GM12873 (cell line): ENCODE measurements around the gene MYL4.

Experiments
- CTCF ChIP-seq: IDR thresholded peaks from 2 replicates; pipeline ENCODE4 v1.5.1; 2012; ENCODE audit warnings: low read depth, mild to moderate bottlenecking, moderate library complexity, low read length, control low read depth; ENCODE audit not compliant: insufficient read depth; ENCODE audit errors: missing control alignments

Gene MYL4

GRCh38 chr17:47243737-47244598 is 34.8 kb downstream of the MYL4 start:
- TF ChIP-seq CTCF, result no peak

GRCh38 chr17:47244697-47245096 is 35.5 kb downstream of the MYL4 start:
- TF ChIP-seq CTCF, result no peak

DNA sequence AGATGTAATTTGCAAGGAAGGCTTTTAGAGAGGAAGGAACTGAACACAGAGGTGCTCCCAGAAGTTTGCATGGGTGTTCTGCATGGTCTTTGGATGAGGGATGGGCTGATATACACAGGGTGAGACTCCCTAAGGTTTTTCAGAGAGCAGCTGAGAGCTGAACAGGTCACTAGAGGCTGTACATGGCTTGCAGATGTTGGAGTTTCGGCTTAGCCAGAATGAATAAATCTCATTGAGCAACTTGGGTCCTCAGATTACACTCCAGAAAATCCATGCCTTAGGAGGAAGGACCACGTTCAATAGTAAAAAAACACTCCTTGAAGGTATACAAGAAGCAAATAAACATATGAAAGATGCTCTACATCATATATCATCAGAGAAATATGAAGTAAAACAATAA is 37.0 kb downstream of the MYL4 start:
- TF ChIP-seq CTCF, result no peak

GRCh38 chr17:47250855-47251254 is 41.7 kb downstream of the MYL4 start:
- no peak for TF ChIP-seq CTCF

DNA sequence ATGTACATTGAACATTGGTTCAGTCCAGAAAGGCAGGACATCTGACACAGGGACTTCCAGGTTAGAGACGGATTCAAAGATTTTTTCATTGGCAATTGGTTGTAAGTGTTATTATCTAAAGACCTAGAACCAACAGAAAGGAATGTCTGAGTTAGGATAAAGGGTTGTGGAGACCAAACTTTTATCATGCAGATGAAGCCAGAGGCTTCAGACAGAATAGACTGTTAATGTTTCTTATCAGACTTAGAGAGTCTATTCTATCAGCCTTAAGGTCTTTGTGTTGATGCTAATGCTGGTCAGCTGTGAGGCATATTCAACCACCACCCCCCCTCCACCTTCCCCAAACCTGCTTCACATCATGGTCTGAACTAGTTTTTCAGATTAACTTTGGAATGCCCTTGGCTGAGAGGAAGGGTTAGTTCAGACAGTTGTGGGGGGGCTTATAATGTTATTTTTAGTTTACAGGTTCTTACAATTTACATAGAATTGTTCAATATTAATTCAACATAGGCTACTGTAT is 42.3 kb downstream of the MYL4 start:
- TF ChIP-seq CTCF, result no peak

DNA sequence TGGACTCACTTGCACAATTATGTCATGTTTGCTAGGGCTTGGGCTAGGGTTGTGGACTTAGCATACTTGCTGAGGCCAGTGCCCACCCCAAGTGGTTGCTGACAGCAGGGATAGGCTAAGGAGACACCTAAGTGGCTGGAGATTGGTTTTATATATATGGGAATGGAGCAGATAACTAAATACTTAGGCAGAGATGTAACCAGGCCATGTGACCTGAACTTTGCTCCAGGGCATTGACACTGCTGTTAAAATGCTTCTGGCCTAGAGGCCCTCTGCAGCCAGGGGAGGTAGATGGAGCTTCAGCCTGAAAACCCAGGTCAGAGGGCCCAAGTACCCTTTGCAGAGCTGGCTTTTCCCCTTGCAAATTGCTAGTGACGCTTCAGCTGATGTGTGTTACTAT is 43.1 kb downstream of the MYL4 start:
- no peak for TF ChIP-seq CTCF

GRCh38 chr17:47252766-47253512 is 43.8 kb downstream of the MYL4 start:
- no peak for TF ChIP-seq CTCF
